GM18868 (cell line): ENCODE results near the gene ARHGAP27.
"Not testable (repeated sequence)": the region's sequence is repeated elsewhere in the genome, so short reads cannot be mapped to it uniquely, and the experiment has no call there.

ENCODE experiments used
- ATAC-seq: cut with Tn5 transposase; IDR thresholded peaks from one replicate; pipeline ENCODE4 v1.9.1; 2021; ENCODE audit warnings: mild to moderate bottlenecking, moderate library complexity; ENCODE audit not compliant: unreplicated experiment

Gene ARHGAP27

GRCh38 chr17:45364531-45365390 lies 67.9 kb downstream of the ARHGAP27 start:
- no peak for ATAC-seq

GRCh38 chr17:45363498-45363897 lies 69.2 kb downstream of the ARHGAP27 start:
- no peak for ATAC-seq

GRCh38 chr17:45361976-45362375 lies 70.7 kb downstream of the ARHGAP27 start:
- no peak for ATAC-seq

- no peak for ATAC-seq
Measured at GRCh38 chr17:45361451-45361850, 71.2 kb downstream of the ARHGAP27 start.

GRCh38 chr17:45357364-45357997 lies 75.2 kb downstream of the ARHGAP27 start:
- ATAC-seq = no peak

- ATAC-seq = no peak
Measured at GRCh38 chr17:45355087-45355486, 77.6 kb downstream of the ARHGAP27 start.

GRCh38 chr17:45353043-45353442 lies 79.6 kb downstream of the ARHGAP27 start:
- ATAC-seq = peak; percentile 54

- ATAC-seq = no peak
Measured at GRCh38 chr17:45351831-45352230, 80.8 kb downstream of the ARHGAP27 start.

- ATAC-seq = no peak
Measured at GRCh38 chr17:45347444-45347843, 85.2 kb downstream of the ARHGAP27 start.

GRCh38 chr17:45346216-45347015 lies 86.3 kb downstream of the ARHGAP27 start:
- ATAC-seq = no peak

GRCh38 chr17:45345554-45346215 lies 87.0 kb downstream of the ARHGAP27 start:
- no peak for ATAC-seq

GRCh38 chr17:45345246-45345553 lies 87.5 kb downstream of the ARHGAP27 start:
- ATAC-seq = no peak

- ATAC-seq = not testable (repeated sequence)
Measured at GRCh38 chr17:45343967-45344664, 88.6 kb downstream of the ARHGAP27 start.
